K562 (cell line): ENCODE results near the gene DIP2A. TPM values are rescaled to one million over a fixed set of nuclear protein-coding genes. Genes with fewer than 3 reads are reported as not detected.

Experiments used
- ARID1B ChIP-seq: fragments of 450-650 bp; IDR thresholded peaks from 2 replicates; pipeline ENCODE4 v1.6.1; 2016; ENCODE audit warnings: antibody characterized with exemption, mild to moderate bottlenecking, inconsistent platforms
- CBFA2T3 ChIP-seq: fragments of 450-650 bp; IDR thresholded peaks from 2 replicates; pipeline ENCODE4 v1.6.1; 2017
- DMBX1 ChIP-seq: fragments of 250-450 bp; sonication (Bioruptor Pico); IDR thresholded peaks from 2 replicates; pipeline ENCODE4 v1.8.0; 2022; ENCODE audit warnings: inconsistent platforms, mild to moderate bottlenecking, moderate library complexity, borderline replicate concordance
- FOXJ2 ChIP-seq: fragments of 200-800 bp; sonication (Bioruptor generic); IDR thresholded peaks from 2 replicates; pipeline ENCODE4 v1.6.1; 2016; ENCODE audit warnings: missing genetic modification characterization, missing compliant biosample characterization
- LEF1 ChIP-seq: fragments of 450-650 bp; IDR thresholded peaks from 2 replicates; pipeline ENCODE4 v1.6.1; 2016; ENCODE audit warnings: mild to moderate bottlenecking
- MEF2D ChIP-seq: conservative IDR thresholded peaks from 2 replicates; pipeline ENCODE4 v1.6.1; 2016; ENCODE audit warnings: low read depth, missing genetic modification characterization, missing compliant biosample characterization
- MYC ChIP-seq, 2 experiments: fragments of 250-450 bp in 1 of 2; sonication (Bioruptor Pico) in 1 of 2; IDR thresholded peaks; 2 replicates each; pipeline versions ENCODE4 v1.5.1 to v1.6.1; 2012 to 2021; ENCODE audit warnings: low read depth in 2 of 2, borderline replicate concordance in 1 of 2, improper control_type of control experiment in 1 of 2, low read length in 1 of 2, mild to moderate bottlenecking in 1 of 2, moderate library complexity in 1 of 2
- SRF ChIP-seq, 2 experiments: fragments of 250-450, 450-650 bp in 1 of 2; sonication (Bioruptor Pico) in 1 of 2; sonication (generic) in 1 of 2; formaldehyde crosslinking; IDR thresholded peaks; 2 replicates each; pipeline versions ENCODE4 v1.5.0 to v1.5.1; 2020 to 2022; ENCODE audit warnings: mild to moderate bottlenecking in 1 of 2, missing genetic modification reagents in 1 of 2
- SRSF9 ChIP-seq: fragments of 200-400 bp; formaldehyde crosslinking; IDR thresholded peaks from 2 replicates; pipeline ENCODE4 v1.6.1; 2017; ENCODE audit warnings: low read depth, low read length, borderline replicate concordance
- ZNF12 ChIP-seq: sonication (generic); formaldehyde crosslinking; IDR thresholded peaks from 2 replicates; pipeline ENCODE4 v1.4.0; 2020; ENCODE audit warnings: mild to moderate bottlenecking, missing genetic modification reagents
- ZNF165 ChIP-seq: fragments of 250-450 bp; sonication (Bioruptor Pico); IDR thresholded peaks from 2 replicates; pipeline ENCODE4 v1.4.0; 2020; ENCODE audit warnings: borderline replicate concordance
- ZNF589 ChIP-seq: fragments of 200-800 bp; sonication (Bioruptor generic); IDR thresholded peaks from 2 replicates; pipeline ENCODE4 v1.6.1; 2016; ENCODE audit warnings: low read depth, missing genetic modification characterization, missing compliant biosample characterization
- ZNF76 ChIP-seq: fragments of 250-450 bp; sonication (Bioruptor Pico); IDR thresholded peaks from 2 replicates; pipeline ENCODE4 v1.4.0; 2020; ENCODE audit warnings: mild to moderate bottlenecking, moderate library complexity, borderline replicate concordance
- ZNF766 ChIP-seq: fragments of 200-800 bp; sonication (Bioruptor generic); conservative IDR thresholded peaks from 2 replicates; pipeline ENCODE4 v1.6.1; 2016; ENCODE audit warnings: missing genetic modification characterization, missing compliant biosample characterization
- polyA plus RNA-seq, 8 experiments: library from polyadenylated mRNA; depleted of rRNA in 4 of 8; stranded (reverse) in 5 of 8; unstranded in 3 of 8; fragments of >200 nt; fragmentation: Nextera tagmentation in 2 of 8; fragmentation: Illumina TruSeq in 1 of 8; extraction: Ambion mirVana in 2 of 8; extraction: Trizol in 1 of 8; gene quantifications; 2 replicates each; pipeline versions ENCODE4 v1.2.1 to v1.2.3, GENCODE V29; 2011 to 2014; ENCODE audit warnings: inconsistent platforms in 1 of 8, missing spikeins in 1 of 8
- total RNA-seq, 7 experiments: library from RNA; depleted of rRNA in 6 of 7; stranded (reverse); fragments of >200 nt in 6 of 7; fragmentation: Illumina TruSeq in 2 of 7; extraction: Trizol in 2 of 7; gene quantifications; 2 replicates each; pipeline versions ENCODE4 v1.2.1 to v1.2.3, GENCODE V29; 2011 to 2021; ENCODE audit warnings: low replicate concordance in 1 of 7
- TF ChIP-seq, protein P1 (sequence below): fragments of 450-650 bp; IDR thresholded peaks from 2 replicates; pipeline ENCODE4 v1.7.1; 2018; ENCODE audit warnings: mild to moderate bottlenecking, low read depth; ENCODE audit not compliant: partially characterized antibody
- TF ChIP-seq, protein P2 (sequence below): fragments of 450-650 bp; formaldehyde crosslinking; IDR thresholded peaks from 2 replicates; pipeline ENCODE4 v1.4.0; 2020; ENCODE audit warnings: mild to moderate bottlenecking, moderate library complexity
- TF ChIP-seq, protein P3 (sequence below), 2 experiments: fragments of 250-450 bp in 1 of 2; fragments of 450-650 bp in 1 of 2; sonication (Bioruptor Pico) in 1 of 2; IDR thresholded peaks; 2 replicates each; pipeline versions ENCODE4 v1.6.1 to v1.8.0; 2016 to 2021; ENCODE audit warnings: mild to moderate bottlenecking in 2 of 2, moderate library complexity in 2 of 2, missing compliant biosample characterization in 1 of 2, missing genetic modification characterization in 1 of 2
- TF ChIP-seq, protein P4 (sequence below): fragments of 250-450 bp; sonication (Bioruptor Pico); IDR thresholded peaks from 2 replicates; pipeline ENCODE4 v1.5.0; 2020; ENCODE audit warnings: mild to moderate bottlenecking, borderline replicate concordance

The DIP2A gene
- total and polyA plus RNA-seq, 9 of the 15 experiments (the other 6 are each of a cell fraction or from before 2014, with no cell fraction given), result 4.3 to 34.5 (median 20.3) TPM

DNA sequence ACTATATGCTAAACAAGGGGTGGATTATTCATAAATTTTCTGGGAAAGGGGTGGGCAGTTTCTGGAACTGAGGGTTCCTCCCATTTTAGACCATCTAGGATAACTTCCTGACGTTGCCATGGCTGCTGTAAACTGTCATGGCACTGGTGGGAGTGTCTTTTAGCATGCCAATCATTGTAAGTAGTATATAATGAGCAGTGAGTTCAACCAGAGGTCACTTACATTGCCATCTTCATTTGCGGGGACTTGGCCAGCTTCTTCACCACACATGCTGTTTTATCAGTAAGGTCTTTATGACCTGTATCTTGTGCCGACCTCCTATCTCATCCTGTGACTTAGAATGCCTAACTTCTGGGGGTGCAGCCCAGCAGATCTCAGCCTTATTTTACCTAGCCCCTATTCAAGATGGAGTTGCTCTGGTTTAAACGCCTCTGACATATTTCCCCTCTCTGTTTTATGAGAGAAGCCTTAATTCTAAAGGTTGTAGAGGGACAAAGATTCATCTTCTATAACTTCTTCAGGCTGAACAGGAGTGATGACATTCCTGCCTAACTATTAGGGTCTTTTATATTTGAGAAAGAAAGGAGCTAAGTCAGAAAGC lies 60.4 kb downstream of the DIP2A start (continued):
- TF ChIP-seq, protein P1, sequence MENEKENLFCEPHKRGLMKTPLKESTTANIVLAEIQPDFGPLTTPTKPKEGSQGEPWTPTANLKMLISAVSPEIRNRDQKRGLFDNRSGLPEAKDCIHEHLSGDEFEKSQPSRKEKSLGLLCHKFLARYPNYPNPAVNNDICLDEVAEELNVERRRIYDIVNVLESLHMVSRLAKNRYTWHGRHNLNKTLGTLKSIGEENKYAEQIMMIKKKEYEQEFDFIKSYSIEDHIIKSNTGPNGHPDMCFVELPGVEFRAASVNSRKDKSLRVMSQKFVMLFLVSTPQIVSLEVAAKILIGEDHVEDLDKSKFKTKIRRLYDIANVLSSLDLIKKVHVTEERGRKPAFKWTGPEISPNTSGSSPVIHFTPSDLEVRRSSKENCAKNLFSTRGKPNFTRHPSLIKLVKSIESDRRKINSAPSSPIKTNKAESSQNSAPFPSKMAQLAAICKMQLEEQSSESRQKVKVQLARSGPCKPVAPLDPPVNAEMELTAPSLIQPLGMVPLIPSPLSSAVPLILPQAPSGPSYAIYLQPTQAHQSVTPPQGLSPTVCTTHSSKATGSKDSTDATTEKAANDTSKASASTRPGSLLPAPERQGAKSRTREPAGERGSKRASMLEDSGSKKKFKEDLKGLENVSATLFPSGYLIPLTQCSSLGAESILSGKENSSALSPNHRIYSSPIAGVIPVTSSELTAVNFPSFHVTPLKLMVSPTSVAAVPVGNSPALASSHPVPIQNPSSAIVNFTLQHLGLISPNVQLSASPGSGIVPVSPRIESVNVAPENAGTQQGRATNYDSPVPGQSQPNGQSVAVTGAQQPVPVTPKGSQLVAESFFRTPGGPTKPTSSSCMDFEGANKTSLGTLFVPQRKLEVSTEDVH, result no peak
- no peak for TF ChIP-seq ZNF165
- peak; percentile 29; the same call in 1 of the 2 replicates for TF ChIP-seq ARID1B
- TF ChIP-seq CBFA2T3, result peak; percentile 23; the same call in 1 of the 2 replicates
- TF ChIP-seq ZNF12 (CRISPR knock-in tag), result no peak
- 0 out of 2 replicates have a peak, but pooled peaks have one; percentile 53 for TF ChIP-seq ZNF76 (CRISPR knock-in tag)
- TF ChIP-seq LEF1, result 0 out of 2 replicates have a peak, but pooled peaks have one; percentile 47
- TF ChIP-seq MEF2D (tag), result peak; percentile 93
- TF ChIP-seq, protein P2, sequence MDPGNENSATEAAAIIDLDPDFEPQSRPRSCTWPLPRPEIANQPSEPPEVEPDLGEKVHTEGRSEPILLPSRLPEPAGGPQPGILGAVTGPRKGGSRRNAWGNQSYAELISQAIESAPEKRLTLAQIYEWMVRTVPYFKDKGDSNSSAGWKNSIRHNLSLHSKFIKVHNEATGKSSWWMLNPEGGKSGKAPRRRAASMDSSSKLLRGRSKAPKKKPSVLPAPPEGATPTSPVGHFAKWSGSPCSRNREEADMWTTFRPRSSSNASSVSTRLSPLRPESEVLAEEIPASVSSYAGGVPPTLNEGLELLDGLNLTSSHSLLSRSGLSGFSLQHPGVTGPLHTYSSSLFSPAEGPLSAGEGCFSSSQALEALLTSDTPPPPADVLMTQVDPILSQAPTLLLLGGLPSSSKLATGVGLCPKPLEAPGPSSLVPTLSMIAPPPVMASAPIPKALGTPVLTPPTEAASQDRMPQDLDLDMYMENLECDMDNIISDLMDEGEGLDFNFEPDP (CRISPR knock-in tag), result no peak
- TF ChIP-seq, protein P3, sequence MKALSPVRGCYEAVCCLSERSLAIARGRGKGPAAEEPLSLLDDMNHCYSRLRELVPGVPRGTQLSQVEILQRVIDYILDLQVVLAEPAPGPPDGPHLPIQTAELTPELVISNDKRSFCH (CRISPR knock-in tag; IDR thresholded peaks at IDR 0.05), result no peak
- TF ChIP-seq, protein P3 (tag; IDR thresholded peaks at IDR 0.05), result peak; percentile 98
- TF ChIP-seq ZNF589 (CRISPR knock-in tag), result peak; percentile 96
- TF ChIP-seq MYC (IDR thresholded peaks at IDR 0.05; ENCODE audit: low read depth, low read length), result 0 out of 2 replicates have a peak, but pooled peaks have one; percentile 5
- TF ChIP-seq MYC (CRISPR knock-in tag; IDR thresholded peaks at IDR 0.05; ENCODE audit: borderline replicate concordance, low read depth), result no peak; the same call in none of the 2 replicates
- TF ChIP-seq FOXJ2 (tag), result peak; percentile 76; the same call in 1 of the 2 replicates
- peak; percentile 97 for TF ChIP-seq DMBX1
- TF ChIP-seq SRF (CRISPR knock-in tag; IDR thresholded peaks at IDR 0.05), result peak in 1 of 2 experiments; percentile 54; a peak in 1 of 4 replicates
- no peak for TF ChIP-seq SRSF9
- TF ChIP-seq ZNF766, result peak; percentile 95
- TF ChIP-seq, protein P4, sequence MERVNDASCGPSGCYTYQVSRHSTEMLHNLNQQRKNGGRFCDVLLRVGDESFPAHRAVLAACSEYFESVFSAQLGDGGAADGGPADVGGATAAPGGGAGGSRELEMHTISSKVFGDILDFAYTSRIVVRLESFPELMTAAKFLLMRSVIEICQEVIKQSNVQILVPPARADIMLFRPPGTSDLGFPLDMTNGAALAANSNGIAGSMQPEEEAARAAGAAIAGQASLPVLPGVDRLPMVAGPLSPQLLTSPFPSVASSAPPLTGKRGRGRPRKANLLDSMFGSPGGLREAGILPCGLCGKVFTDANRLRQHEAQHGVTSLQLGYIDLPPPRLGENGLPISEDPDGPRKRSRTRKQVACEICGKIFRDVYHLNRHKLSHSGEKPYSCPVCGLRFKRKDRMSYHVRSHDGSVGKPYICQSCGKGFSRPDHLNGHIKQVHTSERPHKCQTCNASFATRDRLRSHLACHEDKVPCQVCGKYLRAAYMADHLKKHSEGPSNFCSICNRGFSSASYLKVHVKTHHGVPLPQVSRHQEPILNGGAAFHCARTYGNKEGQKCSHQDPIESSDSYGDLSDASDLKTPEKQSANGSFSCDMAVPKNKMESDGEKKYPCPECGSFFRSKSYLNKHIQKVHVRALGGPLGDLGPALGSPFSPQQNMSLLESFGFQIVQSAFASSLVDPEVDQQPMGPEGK (CRISPR knock-in tag), result 0 out of 2 replicates have a peak, but pooled peaks have one; percentile 74
